HCT116 (cell line): ENCODE data around the gene PPP3R1. TPM values are rescaled to one million over a fixed set of nuclear protein-coding genes. Genes with fewer than 3 reads are reported as not detected.
A peak's percentile ranks its signal among the peaks of the same experiment; 100 is the strongest.

ENCODE experiments used
- ATAC-seq: fragments of 200-7000 bp; cut with Tn5 transposase; 2 replicates; pipeline ENCODE4 v1.9.1; 2020; ENCODE audit warnings: mild to moderate bottlenecking, moderate library complexity
- BruUV-seq: library from RNA; stranded (reverse); fragments of 400-500 nt; replicated peaks from 2 replicates; lab custom pipeline; 2021; lab: Mats Ljungman, UMichigan
- CTCF ChIA-PET: fragments of 300-600 bp; sonication (Branson Sonifier 250); formaldehyde crosslinking; loops from one replicate; lab custom pipeline; 2021; ENCODE audit warnings: antibody characterized with exemption; lab: Charles Lee
- POLR2A ChIA-PET: fragments of 300-600, 350-600 bp; sonication (Branson Sonifier 250); formaldehyde crosslinking; loops from one replicate; lab custom pipeline; 2021; ENCODE audit warnings: antibody characterized with exemption; lab: Charles Lee
- RAD21 ChIA-PET, 2 experiments: fragments of 300-600 bp; sonication (Branson Sonifier 250); formaldehyde crosslinking; loops; one replicate each; lab custom pipeline; 2023; ENCODE audit warnings: low total read pairs in 2 of 2; ENCODE audit not compliant: uncharacterized antibody in 2 of 2, unreplicated experiment in 2 of 2, low non-redundant PET in 1 of 2; lab: Charles Lee
- DNase-seq: peaks from one replicate; pipeline ENCODE4 v3.0.0-alpha.2; 2010; ENCODE audit warnings: low read depth, low spot score
- H2AFZ ChIP-seq: fragments of 200-600 bp; shearing (Covaris generic), sonication (generic); 2 replicates; pipeline ENCODE4 v1.6.1; 2017; ENCODE audit warnings: low read depth, mixed run types, mixed read lengths, antibody characterized with exemption, low read length; ENCODE audit not compliant: poor library complexity, severe bottlenecking
- H3K27ac ChIP-seq: 2 replicates; pipeline ENCODE4 v1.5.1; 2012; ENCODE audit warnings: low read depth, low read length
- H3K27me3 ChIP-seq: fragments of 200-600 bp; sonication (generic); 2 replicates; pipeline ENCODE4 v1.6.1; 2016; ENCODE audit warnings: mixed run types, low read length, mixed read lengths; ENCODE audit not compliant: insufficient read depth
- H3K36me3 ChIP-seq, 2 experiments: fragments of 200-500 bp in 1 of 2; fragments of 200-600 bp in 1 of 2; sonication (Bioruptor generic) in 1 of 2; sonication (generic) in 1 of 2; 2 replicates each; pipeline versions ENCODE4 v1.5.1 to v1.6.1; 2014 to 2016; ENCODE audit warnings: low read length in 2 of 2, inconsistent platforms in 1 of 2, mixed read lengths in 1 of 2, mixed run types in 1 of 2; ENCODE audit not compliant: insufficient read depth in 2 of 2, control insufficient read depth in 1 of 2
- H3K4me1 ChIP-seq, 2 experiments: fragments of 200-600 bp in 1 of 2; sonication (generic) in 1 of 2; 2 replicates each; pipeline versions ENCODE4 v1.5.1 to v1.6.1; 2012 to 2017; ENCODE audit warnings: low read length in 2 of 2, inconsistent platforms in 1 of 2, mild to moderate bottlenecking in 1 of 2, mixed read lengths in 1 of 2, mixed run types in 1 of 2, moderate library complexity in 1 of 2; ENCODE audit not compliant: insufficient read depth in 2 of 2, control insufficient read depth in 1 of 2
- H3K4me2 ChIP-seq: fragments of 200-600 bp; sonication (generic); 2 replicates; pipeline ENCODE4 v1.6.1; 2017; ENCODE audit warnings: mixed run types, low read length, mixed read lengths
- H3K4me3 ChIP-seq, 2 experiments: fragments of 200-600 bp in 1 of 2; sonication (generic) in 1 of 2; replicated peaks in 1 of 2; 2 replicates each; pipeline ENCODE4 v1.5.1; 2011 to 2016; ENCODE audit warnings: low read length in 2 of 2, control low read depth in 1 of 2, low read depth in 1 of 2, mild to moderate bottlenecking in 1 of 2, mixed read lengths in 1 of 2, mixed run types in 1 of 2
- H3K79me2 ChIP-seq: fragments of 200-600 bp; sonication (generic); 2 replicates; pipeline ENCODE4 v1.6.1; 2017; ENCODE audit warnings: mild to moderate bottlenecking, mixed run types, low read length, moderate library complexity, mixed read lengths; ENCODE audit not compliant: insufficient read depth
- H3K9ac ChIP-seq: fragments of 200-600 bp; sonication (generic); 2 replicates; pipeline ENCODE4 v1.6.1; 2016; ENCODE audit warnings: low read length, mixed read lengths
- H3K9me2 ChIP-seq: fragments of 200-600 bp; sonication (generic), shearing (Covaris generic); 2 replicates; pipeline ENCODE4 v1.6.1; 2017; ENCODE audit warnings: mixed run types, mild to moderate bottlenecking, moderate library complexity; ENCODE audit not compliant: insufficient read depth
- H3K9me3 ChIP-seq, 2 experiments: fragments of 200-500 bp in 1 of 2; fragments of 200-600 bp in 1 of 2; sonication (Bioruptor generic) in 1 of 2; sonication (generic) in 1 of 2; 2 replicates each; pipeline ENCODE4 v1.6.1; 2014 to 2017; ENCODE audit warnings: low read length in 2 of 2, mixed read lengths in 2 of 2, inconsistent platforms in 1 of 2, low read depth in 1 of 2, mild to moderate bottlenecking in 1 of 2, mixed run types in 1 of 2, moderate library complexity in 1 of 2; ENCODE audit not compliant: control insufficient read depth in 1 of 2, insufficient read depth in 1 of 2
- H4K20me1 ChIP-seq: fragments of 200-600 bp; sonication (generic), shearing (Covaris generic); 2 replicates; pipeline ENCODE4 v1.6.1; 2017; ENCODE audit warnings: mixed run types, mild to moderate bottlenecking, moderate library complexity; ENCODE audit not compliant: insufficient read depth
- ATF3 ChIP-seq: IDR thresholded peaks from 2 replicates; pipeline ENCODE4 v1.6.1; 2012
- CBX3 ChIP-seq: IDR thresholded peaks from 2 replicates; pipeline ENCODE4 v1.6.1; 2012; ENCODE audit warnings: low read depth
- EGR1 ChIP-seq: IDR thresholded peaks from 2 replicates; pipeline ENCODE4 v1.6.1; 2012; ENCODE audit warnings: low read depth
- EZH2phosphoT487 ChIP-seq: fragments of 200-600 bp; IDR thresholded peaks from 2 replicates; pipeline ENCODE4 v1.6.1; 2018; ENCODE audit warnings: antibody characterized with exemption, borderline replicate concordance
- JUND ChIP-seq: IDR thresholded peaks from 2 replicates; pipeline ENCODE4 v1.6.1; 2012
- POLR2A ChIP-seq: IDR thresholded peaks from 2 replicates; pipeline ENCODE4 v1.7.0; 2011; ENCODE audit warnings: borderline replicate concordance; ENCODE audit not compliant: insufficient read depth, insufficient read length; ENCODE audit errors: extremely low read depth
- REST ChIP-seq: IDR thresholded peaks from 2 replicates; pipeline ENCODE4 v1.6.1; 2012; ENCODE audit warnings: low read depth
- SIN3A ChIP-seq: IDR thresholded peaks from 2 replicates; pipeline ENCODE4 v1.6.1; 2012; ENCODE audit warnings: low read depth
- SRF ChIP-seq: IDR thresholded peaks from 2 replicates; pipeline ENCODE4 v1.6.1; 2012; ENCODE audit warnings: low read depth
- TCF7L2 ChIP-seq: IDR thresholded peaks from 2 replicates; pipeline ENCODE4 v1.7.0; 2011; ENCODE audit warnings: borderline replicate concordance, inconsistent platforms; ENCODE audit not compliant: insufficient read depth, insufficient read length; ENCODE audit errors: extremely low read depth
- intact Hi-C: fragments of 100-400 bp; cut with micrococcal nuclease; formaldehyde crosslinking; loops from 2 replicates; pipeline ENCODE4 v1.10.0; 2022
- total RNA-seq: library from RNA; stranded (reverse); gene quantifications from one replicate; pipeline ENCODE4 v1.2.1, GENCODE V29; 2021; ENCODE audit not compliant: unreplicated experiment

Gene PPP3R1
- total RNA-seq, 1 experiment from 2014 or later, result 69.9 TPM

GRCh38 chr2:68157002-68157401 lies 95.3 kb downstream of the PPP3R1 start:
- no peak for DNase-seq
- H3K79me2 ChIP-seq, result peaks cover 61% of the 10 kb centered on the region
- TSS peak; percentile 78 for BruUV-seq

GRCh38 chr2:68156419-68156818 lies 95.9 kb downstream of the PPP3R1 start:
- H4K20me1 ChIP-seq, result no peaks in the 10 kb centered on the region; the same call in 1 of the 2 replicates
- H3K27ac ChIP-seq, result peak overlapping the region; percentile 85; the same call in 1 of the 2 replicates
- TF ChIP-seq POLR2A (no peak), JUND (no peak), ATF3 (no peak), EGR1 (no peak), SRF (no peak), TCF7L2 (no peak), SIN3A (no peak), CBX3 (no peak), REST (no peak)
- no peaks in the 10 kb centered on the region for H3K9me2 ChIP-seq
- no peaks in the 10 kb centered on the region for H3K27me3 ChIP-seq
- ChIA-PET POLR2A (no interaction called here), CTCF (interaction anchor here (0.8 kb wide), 1 partner anchor 34 kb away, joined by 3 read pairs; no protein-coding TSS in a partner anchor), RAD21 (no interaction called here)
- no peak for ATAC-seq
- no peak for DNase-seq
- H3K4me2 ChIP-seq, result peak overlapping the region; percentile 87
- no peak overlapping the region for H2AFZ ChIP-seq
- intact Hi-C loops, result loop anchor here (2.0 kb wide), 1 partner anchor 96 kb away; the partner anchor contains the start of gene PPP3R1
- no TSS peak for BruUV-seq
- peaks cover 57% of the 10 kb centered on the region for H3K79me2 ChIP-seq
- no peaks in the 10 kb centered on the region for H3K9me3 ChIP-seq
- peak overlapping the region; percentile 77 to 92 for H3K4me3 ChIP-seq
- H3K9ac ChIP-seq, result peak overlapping the region; percentile 92
- H3K4me1 ChIP-seq, result peaks cover 3 to 13% of the 10 kb centered on the region in 2 experiments; a peak in 3 of 4 replicates
- H3K36me3 ChIP-seq, result peaks cover 10 to 14% of the 10 kb centered on the region in 2 experiments; a peak in 3 of 4 replicates

More at GRCh38 chr2:68157002-68157401, 95.3 kb downstream of the PPP3R1 start:
- peaks cover 3 to 13% of the 10 kb centered on the region in 2 experiments; a peak in 3 of 4 replicates for H3K4me1 ChIP-seq
- CTCF ChIA-PET, result interaction anchor here (0.8 to 1.3 kb wide), 3 partner anchors 12 to 126 kb away, joined by 3 to 6 read pairs (median 3); no protein-coding TSS in a partner anchor
- no peaks in the 10 kb centered on the region for H3K9me2 ChIP-seq
- peak overlapping the region; percentile 85 for H3K27ac ChIP-seq
- peak overlapping the region; percentile 92 for H3K9ac ChIP-seq
- peak overlapping the region; percentile 80 for H2AFZ ChIP-seq
- peaks cover 13 to 16% of the 10 kb centered on the region in 2 experiments; a peak in 3 of 4 replicates for H3K36me3 ChIP-seq
- TF ChIP-seq TCF7L2 (peak; percentile 5), EZH2phosphoT487 (no peak)
- POLR2A ChIA-PET, result interaction anchor here (1.3 kb wide), 1 partner anchor 17 kb away, joined by 3 read pairs; no protein-coding TSS in a partner anchor
- peak; percentile 54 for ATAC-seq
- H3K27me3 ChIP-seq, result no peaks in the 10 kb centered on the region
- H3K4me3 ChIP-seq, result peak overlapping the region; percentile 77 to 92
- intact Hi-C loops, result loop anchor here (1.0 to 2.0 kb wide), 2 partner anchors 94 to 96 kb away; partner anchors contain the start of genes C1D and PPP3R1
- RAD21 ChIA-PET, result interaction anchor here in 1 of 2 experiments (0.5 kb wide), 1 partner anchor 284 kb away, joined by 3 read pairs; no protein-coding TSS in a partner anchor
- H3K9me3 ChIP-seq, result no peaks in the 10 kb centered on the region
- H4K20me1 ChIP-seq, result no peaks in the 10 kb centered on the region; the same call in 1 of the 2 replicates
- H3K4me2 ChIP-seq, result peak overlapping the region; percentile 87
